Hepatocyte (in vitro differentiated cells): ENCODE measurements around the gene ASXL1. TPM values are rescaled to one million over a fixed set of nuclear protein-coding genes. Genes with fewer than 3 reads are reported as not detected.

Experiments
- DNase-seq: peaks from one replicate; pipeline ENCODE4 v3.0.0-alpha.2; 2016; ENCODE audit warnings: low spot score
- H2AFZ ChIP-seq: fragments of 200-600 bp; sonication (generic); 2 replicates; pipeline ENCODE4 v1.6.0; 2016; ENCODE audit warnings: antibody characterized with exemption, mild to moderate bottlenecking
- H3K27ac ChIP-seq: fragments of 200-600 bp; sonication (generic); 2 replicates; pipeline ENCODE4 v1.5.1; 2016; ENCODE audit warnings: mild to moderate bottlenecking
- H3K27me3 ChIP-seq: fragments of 200-600 bp; sonication (generic); 2 replicates; pipeline ENCODE4 v1.6.1; 2016
- H3K36me3 ChIP-seq: fragments of 200-600 bp; sonication (generic); replicated peaks from 2 replicates; pipeline ENCODE4 v1.5.1; 2016; ENCODE audit warnings: low read depth; ENCODE audit not compliant: insufficient read depth
- H3K4me1 ChIP-seq: fragments of 200-600 bp; sonication (generic); 2 replicates; pipeline ENCODE4 v1.5.1; 2016; ENCODE audit warnings: mild to moderate bottlenecking, moderate library complexity; ENCODE audit not compliant: insufficient read depth
- H3K4me2 ChIP-seq: fragments of 200-600 bp; sonication (generic); 2 replicates; pipeline ENCODE4 v1.6.0; 2016
- H3K4me3 ChIP-seq: fragments of 200-600 bp; sonication (generic); 2 replicates; pipeline ENCODE4 v1.5.1; 2016; ENCODE audit warnings: mild to moderate bottlenecking
- H3K79me2 ChIP-seq: fragments of 200-600 bp; sonication (generic); 2 replicates; pipeline ENCODE4 v1.6.0; 2017; ENCODE audit warnings: mild to moderate bottlenecking
- H3K9me2 ChIP-seq: fragments of 200-600 bp; sonication (generic); replicated peaks from 2 replicates; pipeline ENCODE4 v1.6.0; 2017; ENCODE audit warnings: mild to moderate bottlenecking; ENCODE audit not compliant: insufficient read depth
- H3K9me3 ChIP-seq: fragments of 200-600 bp; sonication (generic); 2 replicates; pipeline ENCODE4 v1.5.1; 2016; ENCODE audit warnings: low read depth, mild to moderate bottlenecking
- H4K20me1 ChIP-seq: fragments of 200-600 bp; sonication (generic); 2 replicates; pipeline ENCODE4 v1.6.0; 2016; ENCODE audit warnings: mild to moderate bottlenecking; ENCODE audit not compliant: insufficient read depth, poor library complexity, severe bottlenecking
- CTCF ChIP-seq: fragments of 200-600 bp; sonication (generic); IDR thresholded peaks from 2 replicates; pipeline ENCODE4 v1.5.1; 2016; ENCODE audit warnings: antibody characterized with exemption, mild to moderate bottlenecking; ENCODE audit not compliant: poor library complexity
- EZH2 ChIP-seq: fragments of 200-600 bp; sonication (generic); IDR thresholded peaks from 2 replicates; pipeline ENCODE4 v1.6.1; 2016; ENCODE audit warnings: antibody characterized with exemption, mild to moderate bottlenecking, borderline replicate concordance
- EZH2phosphoT487 ChIP-seq: fragments of 200-600 bp; sonication (generic); IDR thresholded peaks from one replicate; pipeline ENCODE4 v1.6.1; 2018; ENCODE audit warnings: antibody characterized with exemption, mild to moderate bottlenecking, low read depth, moderate library complexity; ENCODE audit not compliant: unreplicated experiment, severe bottlenecking
- WGBS: methylation state at CpG from one replicate; pipeline ENCODE4 v1.1.6; 2016; ENCODE audit warnings: low lambda C conversion rate; ENCODE audit errors: missing lambda C conversion rate; 5-methylcytosine and 5-hydroxymethylcytosine counted together
- polyA plus RNA-seq: library from polyadenylated mRNA; unstranded; fragments of >200 nt; fragmentation: Nextera tagmentation; extraction: Ambion mirVana; gene quantifications from 2 replicates; pipeline ENCODE4 v1.2.1, GENCODE V29; 2016
- total RNA-seq: library from RNA; depleted of rRNA; stranded (reverse); fragments of >200 nt; gene quantifications from 2 replicates; pipeline ENCODE4 v1.2.3, GENCODE V29; 2014

ASXL1 gene
- total RNA-seq = 59.6 and 82.0 TPM in 2 replicates
- 95.6 and 126 TPM in 2 replicates for polyA plus RNA-seq

- under 1% methylated on average over 58 of the region's 83 CpGs for WGBS
- no peaks in the 10 kb centered on the region for H3K36me3 ChIP-seq
- peaks cover 35% of the 10 kb centered on the region for H4K20me1 ChIP-seq
- H3K4me3 ChIP-seq = peak within 1 kb of the TSS; percentile 86
- H3K9me3 ChIP-seq = no peaks in the 10 kb centered on the region
- H3K27me3 ChIP-seq = no peaks in the 10 kb centered on the region
- H2AFZ ChIP-seq = peak within 1 kb of the TSS; percentile 64
- peak within 1 kb of the TSS; percentile 99 for H3K27ac ChIP-seq
- DNase-seq = peak; percentile 100
- no peaks in the 10 kb centered on the region for H3K9me2 ChIP-seq
- peak within 1 kb of the TSS; percentile 83 for H3K4me2 ChIP-seq
- TF ChIP-seq EZH2phosphoT487 (no peak), EZH2 (no peak)
- peaks cover 44% of the 10 kb centered on the region for H3K79me2 ChIP-seq
- H3K4me1 ChIP-seq = peaks cover 42% of the 10 kb centered on the region
Observed at GRCh38 chr20:32357869-32358631, at the start of gene ASXL1. Gene ASXL1, plus strand, starts transcription at chr20:32358331. Its CDS starts 445 bp downstream, at chr20:32358776.

- Histone ChIP-seq H3K36me3 (no peaks in the 10 kb centered on the region), H3K27ac (no peak overlapping the region)
Observed at GRCh38 chr20:32312718-32313424, 45.3 kb upstream of the ASXL1 start.

GRCh38 chr20:32314768-32315167 is 43.4 kb upstream of the ASXL1 start:
- Histone ChIP-seq H3K4me1 (no peaks in the 10 kb centered on the region), H3K4me2 (no peak overlapping the region), H3K27ac (no peak overlapping the region), H2AFZ (no peak overlapping the region), H4K20me1 (no peaks in the 10 kb centered on the region), H3K27me3 (no peaks in the 10 kb centered on the region), H3K36me3 (no peaks in the 10 kb centered on the region), H3K4me3 (no peak overlapping the region), H3K79me2 (peaks cover 20% of the 10 kb centered on the region), H3K9me2 (no peaks in the 10 kb centered on the region), H3K9me3 (no peaks in the 10 kb centered on the region)
- 65% methylated on average over 1 of the region's 1 CpG for WGBS
- DNase-seq = no peak
- no peak for TF ChIP-seq EZH2
- TF ChIP-seq EZH2phosphoT487 = no peak
- TF ChIP-seq CTCF = no peak

More at GRCh38 chr20:32312718-32313424, 45.3 kb upstream of the ASXL1 start:
- no peak overlapping the region for H3K4me3 ChIP-seq
- no peak overlapping the region for H3K4me2 ChIP-seq
- no peak for DNase-seq
- no peak overlapping the region for H2AFZ ChIP-seq
- H3K27me3 ChIP-seq = no peaks in the 10 kb centered on the region
- H3K9me3 ChIP-seq = no peaks in the 10 kb centered on the region
- TF ChIP-seq EZH2phosphoT487 (no peak), CTCF (no peak), EZH2 (no peak)
- WGBS = 91% methylated on average over 3 of the region's 3 CpGs
- H3K9me2 ChIP-seq = no peaks in the 10 kb centered on the region
- H3K4me1 ChIP-seq = no peaks in the 10 kb centered on the region
- H4K20me1 ChIP-seq = no peaks in the 10 kb centered on the region
- peaks cover 30% of the 10 kb centered on the region for H3K79me2 ChIP-seq

GRCh38 chr20:32315399-32315798 is 42.7 kb upstream of the ASXL1 start:
- Histone ChIP-seq H3K4me3 (no peak overlapping the region), H3K9me2 (no peaks in the 10 kb centered on the region), H3K9me3 (no peaks in the 10 kb centered on the region), H3K79me2 (peaks cover 20% of the 10 kb centered on the region), H3K4me2 (no peak overlapping the region), H3K27ac (no peak overlapping the region), H3K4me1 (no peaks in the 10 kb centered on the region), H2AFZ (no peak overlapping the region), H3K27me3 (no peaks in the 10 kb centered on the region), H4K20me1 (no peaks in the 10 kb centered on the region), H3K36me3 (no peaks in the 10 kb centered on the region)
- DNase-seq = no peak
- 94% methylated on average over 3 of the region's 3 CpGs for WGBS
- TF ChIP-seq CTCF (no peak), EZH2 (no peak), EZH2phosphoT487 (no peak)
